ENCODE data around the gene SPTLC1.

The SPTLC1 gene

DNA sequence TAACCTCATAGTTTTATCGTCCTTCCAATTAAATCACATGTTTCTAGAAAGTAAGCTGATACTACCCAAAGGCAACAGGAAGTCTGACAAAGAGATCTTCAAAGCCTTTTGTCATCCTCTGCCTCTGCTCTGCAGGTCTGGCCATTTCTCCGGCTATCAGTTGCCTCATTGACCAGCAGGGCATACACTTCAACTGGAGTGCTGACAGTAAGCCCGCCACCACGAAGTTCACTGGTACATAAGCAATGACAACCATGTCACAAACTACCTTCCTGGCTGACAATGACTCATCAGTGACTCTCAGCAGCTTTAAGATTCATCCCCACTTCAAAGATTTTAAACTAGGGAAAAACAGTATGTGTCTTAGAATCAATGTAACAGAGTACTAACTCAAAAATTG, 20.6 kb downstream of the SPTLC1 start:
- Histone ChIP-seq H2AFZ (ENCODE audit: low read depth, low read length) (no peak overlapping the region), H4K20me1 (ENCODE audit: insufficient read depth, low read length) (no peaks in the 10 kb centered on the region), H3K9me3 (ENCODE audit: insufficient read depth, low read length) (no peaks in the 10 kb centered on the region), H3K79me2 (ENCODE audit: low read length) (0 out of 2 replicates have a peak, but pooled peaks cover 3% of the 10 kb centered on the region), H3K4me3 (ENCODE audit: low read length) (no peak overlapping the region), H3K4me1 (ENCODE audit: low read length) (no peaks in the 10 kb centered on the region), H3K27me3 (ENCODE audit: low read depth, low read length) (no peaks in the 10 kb centered on the region), H3K4me2 (ENCODE audit: low read length) (no peak overlapping the region), H3K36me3 (replicated peaks; ENCODE audit: low read depth, low read length) (no peaks in the 10 kb centered on the region), H3K27ac (ENCODE audit: low read length) (no peak overlapping the region), H3K9ac (ENCODE audit: low read length) (no peak overlapping the region)
- TF ChIP-seq, protein P1, sequence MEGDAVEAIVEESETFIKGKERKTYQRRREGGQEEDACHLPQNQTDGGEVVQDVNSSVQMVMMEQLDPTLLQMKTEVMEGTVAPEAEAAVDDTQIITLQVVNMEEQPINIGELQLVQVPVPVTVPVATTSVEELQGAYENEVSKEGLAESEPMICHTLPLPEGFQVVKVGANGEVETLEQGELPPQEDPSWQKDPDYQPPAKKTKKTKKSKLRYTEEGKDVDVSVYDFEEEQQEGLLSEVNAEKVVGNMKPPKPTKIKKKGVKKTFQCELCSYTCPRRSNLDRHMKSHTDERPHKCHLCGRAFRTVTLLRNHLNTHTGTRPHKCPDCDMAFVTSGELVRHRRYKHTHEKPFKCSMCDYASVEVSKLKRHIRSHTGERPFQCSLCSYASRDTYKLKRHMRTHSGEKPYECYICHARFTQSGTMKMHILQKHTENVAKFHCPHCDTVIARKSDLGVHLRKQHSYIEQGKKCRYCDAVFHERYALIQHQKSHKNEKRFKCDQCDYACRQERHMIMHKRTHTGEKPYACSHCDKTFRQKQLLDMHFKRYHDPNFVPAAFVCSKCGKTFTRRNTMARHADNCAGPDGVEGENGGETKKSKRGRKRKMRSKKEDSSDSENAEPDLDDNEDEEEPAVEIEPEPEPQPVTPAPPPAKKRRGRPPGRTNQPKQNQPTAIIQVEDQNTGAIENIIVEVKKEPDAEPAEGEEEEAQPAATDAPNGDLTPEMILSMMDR (IDR thresholded peaks at IDR 0.05; ENCODE audit: low read depth, low read length): no peak
- no peak for TF ChIP-seq EZH2phosphoT487 (IDR thresholded peaks at IDR 0.05; ENCODE audit: low read depth)

DNA sequence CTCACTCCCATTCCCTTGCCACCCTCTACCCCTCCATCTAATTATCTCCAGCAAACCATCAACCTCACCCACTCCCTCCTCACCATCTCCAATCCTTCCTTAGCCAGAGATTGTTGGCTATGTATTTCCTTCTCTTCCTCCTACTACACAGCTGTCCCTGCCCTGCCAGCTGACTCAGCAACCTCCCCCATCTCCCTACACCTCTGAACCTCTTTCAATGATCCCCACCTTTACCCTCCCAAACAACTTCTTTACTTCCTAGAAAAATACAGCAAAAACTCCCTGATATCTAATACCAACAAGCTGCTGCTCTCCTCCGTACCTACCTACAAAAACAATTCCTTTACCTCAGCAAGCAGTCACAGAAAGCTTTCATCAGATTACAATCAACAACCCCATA, 37.3 kb downstream of the SPTLC1 start:
- H3K27me3 ChIP-seq (ENCODE audit: low read depth, low read length): no peaks in the 10 kb centered on the region
- H2AFZ ChIP-seq (ENCODE audit: low read depth, low read length): no peak overlapping the region
- peaks cover 4% of the 10 kb centered on the region for H3K36me3 ChIP-seq (replicated peaks; ENCODE audit: low read depth, low read length)
- no peak overlapping the region for H3K4me2 ChIP-seq (ENCODE audit: low read length)
- no peak overlapping the region for H3K9ac ChIP-seq (ENCODE audit: low read length)
- no peaks in the 10 kb centered on the region for H3K4me1 ChIP-seq (ENCODE audit: low read length)
- TF ChIP-seq, protein P1 (IDR thresholded peaks at IDR 0.05; ENCODE audit: low read depth, low read length): no peak
- TF ChIP-seq EZH2phosphoT487 (IDR thresholded peaks at IDR 0.05; ENCODE audit: low read depth): no peak
- H3K27ac ChIP-seq (ENCODE audit: low read length): no peak overlapping the region
- H4K20me1 ChIP-seq (ENCODE audit: insufficient read depth, low read length): no peaks in the 10 kb centered on the region
- H3K79me2 ChIP-seq (ENCODE audit: low read length): no peaks in the 10 kb centered on the region
- H3K9me3 ChIP-seq (ENCODE audit: insufficient read depth, low read length): no peaks in the 10 kb centered on the region
- H3K4me3 ChIP-seq (ENCODE audit: low read length): no peak overlapping the region

DNA sequence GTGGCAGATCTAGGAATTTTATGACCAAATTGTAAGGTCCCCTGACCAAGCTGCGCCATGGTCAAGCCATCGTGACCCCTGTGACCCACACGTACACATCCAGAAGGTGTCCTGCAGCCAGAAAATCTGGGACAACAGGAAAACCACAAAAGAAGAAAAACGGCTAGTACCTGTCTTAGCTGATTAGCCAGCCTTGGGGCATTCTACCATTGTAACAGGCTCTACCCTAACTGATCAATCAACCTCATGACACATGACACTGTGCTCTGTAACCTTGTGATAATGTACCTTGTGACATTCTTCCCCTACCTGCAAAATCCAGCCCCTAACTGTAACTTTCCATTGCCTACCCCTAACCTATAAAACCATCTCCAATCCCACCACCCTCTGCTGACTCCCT, 43.6 kb downstream of the SPTLC1 start:
- Histone ChIP-seq H3K4me1 (ENCODE audit: low read length) (no peaks in the 10 kb centered on the region), H3K36me3 (replicated peaks; ENCODE audit: low read depth, low read length) (peaks cover 12% of the 10 kb centered on the region)
- no peak for TF ChIP-seq EZH2phosphoT487 (IDR thresholded peaks at IDR 0.05; ENCODE audit: low read depth)
- TF ChIP-seq, protein P1 (IDR thresholded peaks at IDR 0.05; ENCODE audit: low read depth, low read length): no peak

DNA sequence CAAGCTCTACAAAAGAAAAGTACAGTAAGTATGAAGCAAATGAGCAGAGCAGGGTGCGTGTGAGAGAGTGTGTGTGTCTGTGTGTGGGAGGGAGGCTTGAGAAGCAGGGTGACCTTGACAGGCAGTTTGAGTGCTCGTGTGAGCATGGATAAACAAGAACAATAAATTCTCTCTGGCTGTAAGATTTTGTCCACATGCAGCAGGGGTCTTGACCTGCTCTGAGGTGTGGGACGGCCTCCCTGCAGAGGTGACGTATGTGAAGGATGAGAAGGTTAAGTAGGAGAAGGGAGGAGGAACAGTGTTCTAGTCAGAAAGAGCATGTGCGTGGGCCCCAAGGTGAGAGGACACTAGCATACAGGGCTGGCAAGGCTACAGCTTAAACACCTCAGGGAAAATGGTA, 49.0 kb downstream of the SPTLC1 start:
- H3K79me2 ChIP-seq (ENCODE audit: low read length): no peaks in the 10 kb centered on the region
- no peaks in the 10 kb centered on the region for H3K4me1 ChIP-seq (ENCODE audit: low read length)
- H3K4me3 ChIP-seq (ENCODE audit: low read length): no peak overlapping the region
- H3K9me3 ChIP-seq (ENCODE audit: insufficient read depth, low read length): peaks cover 11% of the 10 kb centered on the region; the same call in 1 of the 2 replicates
- no peak overlapping the region for H3K9ac ChIP-seq (ENCODE audit: low read length)
- no peak overlapping the region for H3K27ac ChIP-seq (ENCODE audit: low read length)
- peaks cover 58% of the 10 kb centered on the region for H3K36me3 ChIP-seq (replicated peaks; ENCODE audit: low read depth, low read length)
- TF ChIP-seq EZH2phosphoT487 (IDR thresholded peaks at IDR 0.05; ENCODE audit: low read depth): no peak
- TF ChIP-seq, protein P1 (IDR thresholded peaks at IDR 0.05; ENCODE audit: low read depth, low read length): no peak
- no peak overlapping the region for H3K4me2 ChIP-seq (ENCODE audit: low read length)
- no peak overlapping the region for H2AFZ ChIP-seq (ENCODE audit: low read depth, low read length)
- no peaks in the 10 kb centered on the region for H4K20me1 ChIP-seq (ENCODE audit: insufficient read depth, low read length)
- no peaks in the 10 kb centered on the region for H3K27me3 ChIP-seq (ENCODE audit: low read depth, low read length)

More for the DNA sequence above, 43.6 kb downstream of the SPTLC1 start:
- H3K79me2 ChIP-seq (ENCODE audit: low read length): no peaks in the 10 kb centered on the region
- no peaks in the 10 kb centered on the region for H4K20me1 ChIP-seq (ENCODE audit: insufficient read depth, low read length)
- H2AFZ ChIP-seq (ENCODE audit: low read depth, low read length): no peak overlapping the region
- H3K27ac ChIP-seq (ENCODE audit: low read length): no peak overlapping the region
- no peaks in the 10 kb centered on the region for H3K9me3 ChIP-seq (ENCODE audit: insufficient read depth, low read length)
- H3K4me2 ChIP-seq (ENCODE audit: low read length): no peak overlapping the region
- no peaks in the 10 kb centered on the region for H3K27me3 ChIP-seq (ENCODE audit: low read depth, low read length)
- H3K4me3 ChIP-seq (ENCODE audit: low read length): no peak overlapping the region
- no peak overlapping the region for H3K9ac ChIP-seq (ENCODE audit: low read length)

All from OCI-LY3 (cell line).